K562 (cell line): ENCODE results near the gene RUNDC3A. TPM values are rescaled to one million over a fixed set of nuclear protein-coding genes. Genes with fewer than 3 reads are reported as not detected.

ENCODE experiments used
- ARID3B ChIP-seq: fragments of 250-450 bp; sonication (Bioruptor Pico); IDR thresholded peaks from 2 replicates; pipeline ENCODE4 v1.4.0; 2020; ENCODE audit warnings: borderline replicate concordance
- HMGN3 ChIP-seq: IDR thresholded peaks from 2 replicates; pipeline ENCODE4 v1.6.1; 2011; ENCODE audit warnings: borderline replicate concordance, low read depth, mild to moderate bottlenecking, mixed read lengths, low read length; ENCODE audit not compliant: insufficient read length; ENCODE audit errors: extremely low read depth
- KDM1A ChIP-seq, 2 experiments: fragments of 450-650 bp; IDR thresholded peaks; 2 replicates each; pipeline ENCODE4 v1.6.1; 2016; ENCODE audit warnings: mild to moderate bottlenecking in 2 of 2
- MYC ChIP-seq, 2 experiments: fragments of 250-450 bp in 1 of 2; sonication (Bioruptor Pico) in 1 of 2; IDR thresholded peaks; 2 replicates each; pipeline versions ENCODE4 v1.5.1 to v1.6.1; 2012 to 2021; ENCODE audit warnings: low read depth in 2 of 2, borderline replicate concordance in 1 of 2, improper control_type of control experiment in 1 of 2, low read length in 1 of 2, mild to moderate bottlenecking in 1 of 2, moderate library complexity in 1 of 2
- NR2C2 ChIP-seq, 2 experiments: fragments of 200-800 bp in 1 of 2; sonication (Bioruptor generic) in 1 of 2; sonication (generic) in 1 of 2; formaldehyde crosslinking in 1 of 2; IDR thresholded peaks; 2 replicates each; pipeline versions ENCODE4 v1.6.1 to v1.8.0; 2016 to 2022; ENCODE audit warnings: mild to moderate bottlenecking in 1 of 2, missing compliant biosample characterization in 1 of 2, missing genetic modification characterization in 1 of 2, missing genetic modification reagents in 1 of 2
- PHB2 ChIP-seq: fragments of 450-650 bp; IDR thresholded peaks from 2 replicates; pipeline ENCODE4 v1.6.1; 2017; ENCODE audit warnings: low read depth
- RFX5 ChIP-seq: IDR thresholded peaks from 2 replicates; pipeline ENCODE4 v1.6.1; 2011; ENCODE audit warnings: low read depth, mild to moderate bottlenecking, improper control_type of control experiment, low read length
- SAFB ChIP-seq: fragments of 200-400 bp; formaldehyde crosslinking; IDR thresholded peaks from 2 replicates; pipeline ENCODE4 v1.6.1; 2017; ENCODE audit warnings: low read depth, low read length, borderline replicate concordance
- SIRT6 ChIP-seq: IDR thresholded peaks from one replicate; pipeline ENCODE4 v1.6.1; 2012; ENCODE audit warnings: low read depth, mild to moderate bottlenecking, control low read depth, inconsistent platforms, low read length, moderate library complexity
- SMAD3 ChIP-seq: fragments of 450-650 bp; formaldehyde crosslinking; conservative IDR thresholded peaks from 2 replicates; pipeline ENCODE4 v1.4.0; 2020; ENCODE audit warnings: mild to moderate bottlenecking
- SREBF1 ChIP-seq: fragments of 150-350 bp; IDR thresholded peaks from 2 replicates; pipeline ENCODE4 v1.6.1; 2014; ENCODE audit warnings: antibody characterized with exemption, low read depth, low read length, borderline replicate concordance
- THRB ChIP-seq: fragments of 450-650 bp; formaldehyde crosslinking; conservative IDR thresholded peaks from 2 replicates; pipeline ENCODE4 v1.4.0; 2022; ENCODE audit warnings: mild to moderate bottlenecking, missing genetic modification characterization
- ZNF324 ChIP-seq: fragments of 250-450 bp; sonication (Bioruptor Pico); IDR thresholded peaks from 2 replicates; pipeline ENCODE4 v1.4.0; 2020; ENCODE audit warnings: mild to moderate bottlenecking
- polyA plus RNA-seq, 8 experiments: library from polyadenylated mRNA; depleted of rRNA in 4 of 8; stranded (reverse) in 5 of 8; unstranded in 3 of 8; fragments of >200 nt; fragmentation: Nextera tagmentation in 2 of 8; fragmentation: Illumina TruSeq in 1 of 8; extraction: Ambion mirVana in 2 of 8; extraction: Trizol in 1 of 8; gene quantifications; 2 replicates each; pipeline versions ENCODE4 v1.2.1 to v1.2.3, GENCODE V29; 2011 to 2014; ENCODE audit warnings: inconsistent platforms in 1 of 8, missing spikeins in 1 of 8
- total RNA-seq, 7 experiments: library from RNA; depleted of rRNA in 6 of 7; stranded (reverse); fragments of >200 nt in 6 of 7; fragmentation: Illumina TruSeq in 2 of 7; extraction: Trizol in 2 of 7; gene quantifications; 2 replicates each; pipeline versions ENCODE4 v1.2.1 to v1.2.3, GENCODE V29; 2011 to 2021; ENCODE audit warnings: low replicate concordance in 1 of 7
- TF ChIP-seq, protein P1 (sequence below): sonication (generic); formaldehyde crosslinking; IDR thresholded peaks from 2 replicates; pipeline ENCODE4 v1.5.0; 2020; ENCODE audit warnings: missing genetic modification reagents
- TF ChIP-seq, protein P2 (sequence below): fragments of 200-800 bp; sonication (Bioruptor generic); IDR thresholded peaks from 2 replicates; pipeline ENCODE4 v1.6.1; 2016; ENCODE audit warnings: missing genetic modification characterization, missing compliant biosample characterization
- TF ChIP-seq, protein P3 (sequence below): fragments of 250-450 bp; sonication (Bioruptor Pico); IDR thresholded peaks from 2 replicates; pipeline ENCODE4 v1.5.0; 2020; ENCODE audit warnings: mild to moderate bottlenecking

RUNDC3A gene
- total and polyA plus RNA-seq, 9 of the 15 experiments (the other 6 are each of a cell fraction or from before 2014, with no cell fraction given): not detected

- TF ChIP-seq KDM1A (IDR thresholded peaks at IDR 0.05) (no peak), MYC (IDR thresholded peaks at IDR 0.05; ENCODE audit: low read depth, low read length) (peak; percentile 52; the same call in 1 of the 2 replicates), MYC (CRISPR knock-in tag; IDR thresholded peaks at IDR 0.05; ENCODE audit: borderline replicate concordance, low read depth) (no peak), SMAD3 (no peak), SREBF1 (peak; percentile 57; the same call in 1 of the 2 replicates), NR2C2 (CRISPR knock-in tag; IDR thresholded peaks at IDR 0.05) (peak; percentile 50; the same call in 1 of the 2 replicates), NR2C2 (tag; IDR thresholded peaks at IDR 0.05) (peak; percentile 61; the same call in 1 of the 2 replicates), ZNF324 (no peak), RFX5 (no peak), HMGN3 (no peak), PHB2 (no peak), SIRT6 (no peak), THRB (CRISPR knock-in tag) (no peak), SAFB (no peak), ARID3B (CRISPR knock-in tag) (no peak)
- TF ChIP-seq, protein P1, sequence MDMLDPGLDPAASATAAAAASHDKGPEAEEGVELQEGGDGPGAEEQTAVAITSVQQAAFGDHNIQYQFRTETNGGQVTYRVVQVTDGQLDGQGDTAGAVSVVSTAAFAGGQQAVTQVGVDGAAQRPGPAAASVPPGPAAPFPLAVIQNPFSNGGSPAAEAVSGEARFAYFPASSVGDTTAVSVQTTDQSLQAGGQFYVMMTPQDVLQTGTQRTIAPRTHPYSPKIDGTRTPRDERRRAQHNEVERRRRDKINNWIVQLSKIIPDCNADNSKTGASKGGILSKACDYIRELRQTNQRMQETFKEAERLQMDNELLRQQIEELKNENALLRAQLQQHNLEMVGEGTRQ (CRISPR knock-in tag): peak; percentile 97
- TF ChIP-seq, protein P2, sequence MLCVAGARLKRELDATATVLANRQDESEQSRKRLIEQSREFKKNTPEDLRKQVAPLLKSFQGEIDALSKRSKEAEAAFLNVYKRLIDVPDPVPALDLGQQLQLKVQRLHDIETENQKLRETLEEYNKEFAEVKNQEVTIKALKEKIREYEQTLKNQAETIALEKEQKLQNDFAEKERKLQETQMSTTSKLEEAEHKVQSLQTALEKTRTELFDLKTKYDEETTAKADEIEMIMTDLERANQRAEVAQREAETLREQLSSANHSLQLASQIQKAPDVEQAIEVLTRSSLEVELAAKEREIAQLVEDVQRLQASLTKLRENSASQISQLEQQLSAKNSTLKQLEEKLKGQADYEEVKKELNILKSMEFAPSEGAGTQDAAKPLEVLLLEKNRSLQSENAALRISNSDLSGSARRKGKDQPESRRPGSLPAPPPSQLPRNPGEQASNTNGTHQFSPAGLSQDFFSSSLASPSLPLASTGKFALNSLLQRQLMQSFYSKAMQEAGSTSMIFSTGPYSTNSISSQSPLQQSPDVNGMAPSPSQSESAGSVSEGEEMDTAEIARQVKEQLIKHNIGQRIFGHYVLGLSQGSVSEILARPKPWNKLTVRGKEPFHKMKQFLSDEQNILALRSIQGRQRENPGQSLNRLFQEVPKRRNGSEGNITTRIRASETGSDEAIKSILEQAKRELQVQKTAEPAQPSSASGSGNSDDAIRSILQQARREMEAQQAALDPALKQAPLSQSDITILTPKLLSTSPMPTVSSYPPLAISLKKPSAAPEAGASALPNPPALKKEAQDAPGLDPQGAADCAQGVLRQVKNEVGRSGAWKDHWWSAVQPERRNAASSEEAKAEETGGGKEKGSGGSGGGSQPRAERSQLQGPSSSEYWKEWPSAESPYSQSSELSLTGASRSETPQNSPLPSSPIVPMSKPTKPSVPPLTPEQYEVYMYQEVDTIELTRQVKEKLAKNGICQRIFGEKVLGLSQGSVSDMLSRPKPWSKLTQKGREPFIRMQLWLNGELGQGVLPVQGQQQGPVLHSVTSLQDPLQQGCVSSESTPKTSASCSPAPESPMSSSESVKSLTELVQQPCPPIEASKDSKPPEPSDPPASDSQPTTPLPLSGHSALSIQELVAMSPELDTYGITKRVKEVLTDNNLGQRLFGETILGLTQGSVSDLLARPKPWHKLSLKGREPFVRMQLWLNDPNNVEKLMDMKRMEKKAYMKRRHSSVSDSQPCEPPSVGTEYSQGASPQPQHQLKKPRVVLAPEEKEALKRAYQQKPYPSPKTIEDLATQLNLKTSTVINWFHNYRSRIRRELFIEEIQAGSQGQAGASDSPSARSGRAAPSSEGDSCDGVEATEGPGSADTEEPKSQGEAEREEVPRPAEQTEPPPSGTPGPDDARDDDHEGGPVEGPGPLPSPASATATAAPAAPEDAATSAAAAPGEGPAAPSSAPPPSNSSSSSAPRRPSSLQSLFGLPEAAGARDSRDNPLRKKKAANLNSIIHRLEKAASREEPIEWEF (CRISPR knock-in tag): no peak
- TF ChIP-seq, protein P3, sequence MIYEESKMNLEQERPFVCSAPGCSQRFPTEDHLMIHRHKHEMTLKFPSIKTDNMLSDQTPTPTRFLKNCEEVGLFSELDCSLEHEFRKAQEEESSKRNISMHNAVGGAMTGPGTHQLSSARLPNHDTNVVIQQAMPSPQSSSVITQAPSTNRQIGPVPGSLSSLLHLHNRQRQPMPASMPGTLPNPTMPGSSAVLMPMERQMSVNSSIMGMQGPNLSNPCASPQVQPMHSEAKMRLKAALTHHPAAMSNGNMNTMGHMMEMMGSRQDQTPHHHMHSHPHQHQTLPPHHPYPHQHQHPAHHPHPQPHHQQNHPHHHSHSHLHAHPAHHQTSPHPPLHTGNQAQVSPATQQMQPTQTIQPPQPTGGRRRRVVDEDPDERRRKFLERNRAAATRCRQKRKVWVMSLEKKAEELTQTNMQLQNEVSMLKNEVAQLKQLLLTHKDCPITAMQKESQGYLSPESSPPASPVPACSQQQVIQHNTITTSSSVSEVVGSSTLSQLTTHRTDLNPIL (CRISPR knock-in tag): no peak
These were observed 36.6 kb downstream of the RUNDC3A start, which contains the start of gene GRN (continued) for GRCh38 chr17:44344939-44345453.
